Spleen (tissue), 11 donors: ENCODE measurements around the gene PAQR6. TPM values are rescaled to one million over a fixed set of nuclear protein-coding genes. Genes with fewer than 3 reads are reported as not detected.
A peak's percentile ranks its signal among the peaks of the same experiment; 100 is the strongest.

Source experiments
- DNase-seq: peaks from one replicate; pipeline ENCODE4 v3.0.0-alpha.2; 2020
- H3K27ac ChIP-seq, 8 donors: fragments of 200-600 bp; sonication (generic) in 7 of 8; 1 replicate in 4 of 8; 2 replicates in 4 of 8; pipeline versions ENCODE4 v1.5.0 to v1.8.0; 2016 to 2021; ENCODE audit warnings: inconsistent platforms in 4 of 8, mild to moderate bottlenecking in 4 of 8, moderate library complexity in 1 of 8
- H3K27me3 ChIP-seq, 7 donors: fragments of 200-600 bp; sonication (generic) in 6 of 7; replicated peaks in 1 of 7; 1 replicate in 4 of 7; 2 replicates in 3 of 7; pipeline versions ENCODE4 v1.5.0 to v1.8.0; 2016 to 2021; ENCODE audit warnings: inconsistent platforms in 3 of 7, mild to moderate bottlenecking in 1 of 7
- H3K36me3 ChIP-seq, 6 donors: fragments of 200-600 bp; sonication (generic) in 5 of 6; 1 replicate in 4 of 6; 2 replicates in 2 of 6; pipeline versions ENCODE4 v1.5.0 to v1.8.0; 2016 to 2021; ENCODE audit warnings: inconsistent platforms in 2 of 6
- H3K4me1 ChIP-seq, 6 donors: fragments of 200-600 bp; sonication (generic) in 5 of 6; 1 replicate in 3 of 6; 2 replicates in 3 of 6; pipeline versions ENCODE4 v1.5.0 to v1.8.0; 2016 to 2021; ENCODE audit warnings: inconsistent platforms in 3 of 6
- H3K4me3 ChIP-seq, 8 donors: fragments of 200-600 bp; sonication (generic) in 7 of 8; 1 replicate in 4 of 8; 2 replicates in 4 of 8; pipeline versions ENCODE4 v1.5.0 to v1.8.0; 2016 to 2021; ENCODE audit warnings: inconsistent platforms in 4 of 8, mild to moderate bottlenecking in 4 of 8, moderate library complexity in 2 of 8
- H3K9me3 ChIP-seq, 8 donors: fragments of 200-600 bp; sonication (generic) in 7 of 8; 1 replicate in 4 of 8; 2 replicates in 4 of 8; pipeline versions ENCODE4 v1.5.0 to v1.8.0; 2016 to 2021; ENCODE audit warnings: inconsistent platforms in 4 of 8
- POLR2A ChIP-seq, 3 donors: fragments of 450-650 bp; IDR thresholded peaks; one replicate each; pipeline ENCODE4 v1.5.1; 2017; ENCODE audit warnings: antibody characterized with exemption in 3 of 3, mild to moderate bottlenecking in 1 of 3
- POLR2AphosphoS5 ChIP-seq, 3 donors: sonication (generic); formaldehyde crosslinking; IDR thresholded peaks; one replicate each; pipeline ENCODE4 v1.5.1; 2017; ENCODE audit warnings: antibody characterized with exemption in 3 of 3
- WGBS, 5 donors: extraction: QIAGEN DNeasy Blood & Tissue Kit in 3 of 5; methylation state at CpG; one replicate each; pipeline versions ENCODE4 v1.1.5 to v1.1.7; 2013 to 2018; 5-methylcytosine and 5-hydroxymethylcytosine counted together
- intact Hi-C: fragments of 100-400 bp; cut with DNase I; formaldehyde crosslinking; loops from one replicate; pipeline ENCODE4 v1.15.0; 2023; ENCODE audit warnings: low total_unique reads
- polyA plus RNA-seq, 3 donors: library from polyadenylated mRNA; stranded (reverse); fragments of 200-250 nt; gene quantifications; one replicate each; pipeline ENCODE4 v1.2.1, GENCODE V29; 2013
- total RNA-seq, 7 donors: library from RNA; depleted of rRNA in 3 of 7; stranded (reverse); fragments of >200 nt in 3 of 7; fragmentation: NEBNext Ultra II Directional in 4 of 7; extraction: Animal tissue kit (Norgen Biotek cat#: 25700) in 4 of 7; gene quantifications; one replicate each; pipeline versions ENCODE4 v1.1.0 to v1.2.1, GENCODE V29; 2016 to 2021
- TF ChIP-seq, protein P1 (sequence below), 11 experiments: fragments of 200-600 bp in 7 of 11; fragments of 450-650 bp in 4 of 11; sonication (generic) in 4 of 11; IDR thresholded peaks in 8 of 11; conservative IDR thresholded peaks in 3 of 11; 1 replicate in 7 of 11; 2 replicates in 4 of 11; pipeline versions ENCODE4 v1.4.0 to v1.8.0; 2016 to 2021; ENCODE audit warnings: antibody characterized with exemption in 11 of 11, inconsistent platforms in 4 of 11, mild to moderate bottlenecking in 1 of 11
- donor health status: healthy with polysubstance abuse.
- donor health status: DM: no; HTN: no; CAD: no; lungs with moderate emphysema.
- donor health status: DM: no; HTN: no; CAD: no.
- donor health status: Bipolar disorder and iron deficiency.
- donor health status: healthy.
- donor health status: DM: no; HTN: no; CAD: no.
- donor health status: DM: yes; HTN: yes; CAD: no.

Gene PAQR6
- total and polyA plus RNA-seq, 10 donors, result 0.80 to 4.0 (median 2.0) TPM

DNA sequence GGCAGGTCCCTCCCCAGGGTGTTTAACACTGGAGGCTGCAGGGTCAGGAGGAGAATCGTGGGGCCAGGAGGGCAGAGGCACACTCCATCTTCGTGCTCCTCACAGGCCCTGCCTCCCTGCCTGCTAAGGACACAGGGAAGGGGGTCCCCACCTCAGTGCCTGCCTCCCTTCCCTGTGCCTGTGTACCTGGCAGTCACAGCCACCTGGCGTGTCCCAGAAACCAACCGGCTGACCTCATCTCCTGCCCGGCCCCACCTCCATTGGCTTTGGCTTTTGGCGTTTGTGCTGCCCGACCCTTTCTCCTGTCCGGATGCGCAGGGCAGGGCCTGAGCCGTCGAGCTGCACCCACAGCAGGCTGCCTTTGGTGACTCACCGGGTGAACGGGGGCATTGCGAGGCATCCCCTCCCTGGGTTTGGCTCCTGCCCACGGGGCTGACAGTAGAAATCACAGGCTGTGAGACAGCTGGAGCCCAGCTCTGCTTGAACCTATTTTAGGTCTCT lies 6.5 kb downstream of the PAQR6 start:
- Histone ChIP-seq H3K27ac (no peak overlapping the region), H3K9me3 (no peaks in the 10 kb centered on the region), H3K27me3 (peaks cover 0 to 25% (median 12%) of the 10 kb centered on the region in 7 donors), H3K4me1 (peaks cover 11 to 20% (median 16%) of the 10 kb centered on the region in 6 donors), H3K36me3 (peaks cover 3 to 67% (median 47%) of the 10 kb centered on the region in 6 donors), H3K4me3 (no peak overlapping the region)
- 57 to 76% (median 60%) methylated on average over 14 to 15 of the region's 15 CpGs for WGBS, 5 donors
- DNase-seq, result peak; percentile 65
- intact Hi-C loops, result no loop called here
- TF ChIP-seq POLR2AphosphoS5 (IDR thresholded peaks at IDR 0.05), result peak in 2 of 3 donors; percentile 12 to 44
- TF ChIP-seq, protein P1, sequence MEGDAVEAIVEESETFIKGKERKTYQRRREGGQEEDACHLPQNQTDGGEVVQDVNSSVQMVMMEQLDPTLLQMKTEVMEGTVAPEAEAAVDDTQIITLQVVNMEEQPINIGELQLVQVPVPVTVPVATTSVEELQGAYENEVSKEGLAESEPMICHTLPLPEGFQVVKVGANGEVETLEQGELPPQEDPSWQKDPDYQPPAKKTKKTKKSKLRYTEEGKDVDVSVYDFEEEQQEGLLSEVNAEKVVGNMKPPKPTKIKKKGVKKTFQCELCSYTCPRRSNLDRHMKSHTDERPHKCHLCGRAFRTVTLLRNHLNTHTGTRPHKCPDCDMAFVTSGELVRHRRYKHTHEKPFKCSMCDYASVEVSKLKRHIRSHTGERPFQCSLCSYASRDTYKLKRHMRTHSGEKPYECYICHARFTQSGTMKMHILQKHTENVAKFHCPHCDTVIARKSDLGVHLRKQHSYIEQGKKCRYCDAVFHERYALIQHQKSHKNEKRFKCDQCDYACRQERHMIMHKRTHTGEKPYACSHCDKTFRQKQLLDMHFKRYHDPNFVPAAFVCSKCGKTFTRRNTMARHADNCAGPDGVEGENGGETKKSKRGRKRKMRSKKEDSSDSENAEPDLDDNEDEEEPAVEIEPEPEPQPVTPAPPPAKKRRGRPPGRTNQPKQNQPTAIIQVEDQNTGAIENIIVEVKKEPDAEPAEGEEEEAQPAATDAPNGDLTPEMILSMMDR (IDR thresholded peaks at IDR 0.05 in 8 of 11, conservative IDR thresholded peaks at IDR 0.05 in 3 of 11), result no peak
- no peak for TF ChIP-seq POLR2A (IDR thresholded peaks at IDR 0.05)

DNA sequence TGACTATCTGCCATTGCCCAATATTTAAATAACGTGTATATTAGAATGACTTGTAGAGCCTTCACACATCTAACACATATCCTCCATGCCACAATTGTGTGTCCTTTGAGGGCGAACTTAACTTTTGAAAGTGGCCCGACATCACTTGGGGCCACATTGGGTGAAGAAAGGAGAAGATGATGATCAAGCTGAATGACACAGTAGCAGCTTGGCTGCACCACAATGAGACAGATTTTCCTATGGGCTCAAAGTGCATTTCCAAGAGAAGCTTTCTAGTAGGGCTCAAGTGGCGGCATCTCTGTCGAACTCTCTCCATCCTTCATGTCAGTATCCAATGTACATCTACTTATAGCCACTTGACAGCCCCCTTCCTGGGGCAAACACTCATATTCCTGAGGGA lies 9.6 kb downstream of the PAQR6 start:
- TF ChIP-seq, protein P1 (IDR thresholded peaks at IDR 0.05 in 8 of 11, conservative IDR thresholded peaks at IDR 0.05 in 3 of 11), result no peak
- TF ChIP-seq POLR2A (IDR thresholded peaks at IDR 0.05) (no peak), POLR2AphosphoS5 (IDR thresholded peaks at IDR 0.05) (no peak)
- H3K36me3 ChIP-seq, result peaks cover 3 to 98% (median 72%) of the 10 kb centered on the region in 6 donors
- H3K27ac ChIP-seq, result no peak overlapping the region
- H3K4me3 ChIP-seq, result no peak overlapping the region
- no peaks in the 10 kb centered on the region for H3K9me3 ChIP-seq
- WGBS, 5 donors, result 93 to 96% (median 96%) methylated on average over 5 of the region's 5 CpGs
- DNase-seq, result no peak
- H3K27me3 ChIP-seq, result no peaks in the 10 kb centered on the region
- no peaks in the 10 kb centered on the region for H3K4me1 ChIP-seq
- intact Hi-C loops, result no loop called here

DNA sequence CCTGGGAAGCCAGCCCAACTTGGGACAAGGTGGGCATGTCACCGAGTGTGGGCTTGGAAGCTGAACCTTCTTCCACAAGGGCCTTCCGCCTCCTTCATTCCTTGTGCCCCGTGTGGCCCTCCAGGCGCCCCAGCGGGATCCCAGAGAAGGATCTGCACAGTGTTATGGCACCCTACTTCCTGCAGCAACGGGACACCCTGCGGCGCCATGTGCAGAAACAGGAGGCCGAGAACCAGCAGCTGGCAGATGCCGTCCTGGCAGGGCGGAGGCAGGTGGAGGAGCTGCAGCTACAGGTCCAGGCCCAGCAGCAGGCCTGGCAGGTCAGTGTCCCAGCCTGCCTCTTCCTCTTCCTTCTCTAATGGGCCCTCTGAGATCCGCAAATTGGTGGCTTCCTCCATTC lies 11.7 kb downstream of the PAQR6 start:
- TF ChIP-seq, protein P1 (IDR thresholded peaks at IDR 0.05 in 8 of 11, conservative IDR thresholded peaks at IDR 0.05 in 3 of 11), result no peak
- TF ChIP-seq POLR2AphosphoS5 (IDR thresholded peaks at IDR 0.05) (peak in 1 of 3 donors; percentile 37), POLR2A (IDR thresholded peaks at IDR 0.05) (no peak)
- intact Hi-C loops, result no loop called here
- H3K4me3 ChIP-seq, result no peak overlapping the region
- no peaks in the 10 kb centered on the region for H3K4me1 ChIP-seq
- WGBS, 5 donors, result 92 to 98% (median 95%) methylated on average over 8 to 12 of the region's 12 CpGs
- no peaks in the 10 kb centered on the region for H3K9me3 ChIP-seq
- DNase-seq, result no peak
- H3K27ac ChIP-seq, result no peak overlapping the region
- no peaks in the 10 kb centered on the region for H3K27me3 ChIP-seq
- peaks cover 3 to 100% (median 71%) of the 10 kb centered on the region in 6 donors for H3K36me3 ChIP-seq

DNA sequence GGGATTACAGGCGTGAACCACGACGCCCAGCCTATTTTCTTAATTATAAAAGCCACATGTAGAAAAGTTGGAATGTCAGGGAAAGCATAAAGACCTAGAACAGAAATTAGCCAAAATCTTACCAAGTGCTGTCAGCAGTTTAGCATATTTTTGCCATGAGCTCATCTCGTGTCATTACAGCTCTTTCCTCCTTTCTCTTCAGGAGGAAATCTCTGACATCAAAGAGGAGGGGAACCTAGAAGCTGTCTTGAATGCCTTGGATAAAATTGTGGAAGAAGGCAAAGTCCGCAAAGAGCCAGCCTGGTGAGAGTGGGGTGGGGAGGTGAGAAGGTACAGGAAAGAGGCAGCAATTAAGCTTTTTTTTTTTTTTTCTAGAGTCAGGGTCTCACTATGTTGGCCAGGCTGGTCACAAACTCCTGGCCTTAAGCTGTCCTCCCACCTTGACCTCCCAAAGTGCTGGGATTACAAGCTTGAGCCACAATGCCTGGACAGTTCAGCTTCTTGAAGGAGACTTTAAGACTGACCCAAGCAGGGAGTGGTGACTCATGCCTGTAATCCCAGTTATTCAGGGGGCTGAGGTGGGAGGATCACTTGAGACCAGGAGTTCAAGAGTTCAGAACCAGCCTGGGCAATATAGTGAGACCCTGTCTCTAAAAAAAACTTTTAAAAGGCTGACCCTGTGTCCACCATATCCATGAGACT lies 14.3 kb downstream of the PAQR6 start:
- intact Hi-C loops, result no loop called here
- TF ChIP-seq, protein P1 (IDR thresholded peaks at IDR 0.05 in 8 of 11, conservative IDR thresholded peaks at IDR 0.05 in 3 of 11), result no peak
- no peak overlapping the region for H3K27ac ChIP-seq
- H3K36me3 ChIP-seq, result peaks cover 0 to 98% (median 55%) of the 10 kb centered on the region in 6 donors
- H3K27me3 ChIP-seq, result no peaks in the 10 kb centered on the region
- no peaks in the 10 kb centered on the region for H3K9me3 ChIP-seq
- DNase-seq, result no peak
- H3K4me3 ChIP-seq, result no peak overlapping the region
- no peaks in the 10 kb centered on the region for H3K4me1 ChIP-seq
- 80 to 92% (median 85%) methylated on average over 5 of the region's 5 CpGs for WGBS, 5 donors
